UCSD-AML1 (cell line): ENCODE measurements around the gene ENAH.
"Not testable (repeated sequence)": the region's sequence is repeated elsewhere in the genome, so short reads cannot be mapped to it uniquely, and the experiment has no call there.

Experiments used
- DNase-seq: peaks from one replicate; lab custom pipeline; 2025; ENCODE audit not compliant: unreplicated experiment; lab: John Stamatoyannopoulos, UW

ENAH gene

GRCh38 chr1:225651376-225651871 lies 1.5 kb downstream of the ENAH start:
- DNase-seq = no peak

- no peak for DNase-seq
Observed at GRCh38 chr1:225650179-225650578, 2.7 kb downstream of the ENAH start.

- DNase-seq = no peak
Observed at GRCh38 chr1:225645194-225645895, 7.6 kb downstream of the ENAH start.

DNA sequence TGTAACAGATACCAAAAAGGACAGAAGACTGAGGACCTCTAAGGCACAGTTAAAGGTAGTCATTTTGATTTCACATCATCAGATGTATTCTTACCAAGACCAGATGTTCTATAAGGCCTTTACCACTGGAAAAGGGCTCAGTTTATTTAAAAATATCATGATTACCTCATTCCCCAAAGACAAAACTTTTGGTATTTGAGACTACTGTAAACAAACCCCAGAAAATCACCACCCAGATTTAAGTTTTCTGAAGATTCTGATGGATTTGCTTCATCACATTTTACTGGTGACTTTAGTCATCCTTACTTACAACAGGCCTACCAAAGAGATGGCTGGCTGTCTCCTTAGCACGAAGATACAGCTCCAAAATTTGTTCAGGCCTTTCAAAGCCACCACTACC lies 8.3 kb downstream of the ENAH start:
- no peak for DNase-seq

DNA sequence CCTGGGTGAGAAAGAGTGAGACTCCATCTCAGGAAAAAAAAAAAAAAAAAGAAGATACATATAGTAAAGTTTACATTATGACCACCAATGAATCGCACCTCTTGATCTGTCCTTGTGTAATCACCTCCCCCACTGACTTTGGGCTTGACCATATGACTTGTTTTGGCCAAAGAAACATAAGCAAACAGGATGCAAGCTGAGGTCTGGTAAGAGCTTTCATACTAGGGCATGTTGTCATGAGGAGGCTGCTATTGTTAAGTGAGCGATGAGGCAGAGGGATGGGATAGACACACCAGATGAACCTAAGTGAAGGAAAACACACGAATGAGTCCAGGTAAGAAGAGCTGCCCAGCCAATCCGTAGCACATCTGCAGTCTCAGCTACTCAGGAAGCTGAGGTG lies 10.7 kb downstream of the ENAH start:
- DNase-seq = no peak

DNA sequence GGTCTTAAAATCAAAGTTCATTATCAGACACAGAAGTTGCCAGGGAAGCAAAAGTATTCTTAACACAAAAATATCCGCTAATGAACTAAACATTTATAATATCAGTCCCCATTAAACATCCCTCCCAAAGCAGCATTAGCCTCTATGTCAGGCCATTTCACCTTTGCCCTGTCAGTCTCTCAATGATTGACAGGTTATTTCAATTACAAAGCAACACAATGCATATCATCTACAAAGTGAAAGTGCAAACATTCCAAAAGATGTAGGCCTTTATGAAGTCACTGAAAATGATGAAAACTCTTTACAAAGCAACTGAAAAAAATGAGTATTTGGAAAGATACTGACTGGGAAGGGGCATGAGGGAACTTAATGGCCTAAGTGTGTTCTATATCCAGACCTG lies 14.1 kb downstream of the ENAH start:
- DNase-seq = no peak

DNA sequence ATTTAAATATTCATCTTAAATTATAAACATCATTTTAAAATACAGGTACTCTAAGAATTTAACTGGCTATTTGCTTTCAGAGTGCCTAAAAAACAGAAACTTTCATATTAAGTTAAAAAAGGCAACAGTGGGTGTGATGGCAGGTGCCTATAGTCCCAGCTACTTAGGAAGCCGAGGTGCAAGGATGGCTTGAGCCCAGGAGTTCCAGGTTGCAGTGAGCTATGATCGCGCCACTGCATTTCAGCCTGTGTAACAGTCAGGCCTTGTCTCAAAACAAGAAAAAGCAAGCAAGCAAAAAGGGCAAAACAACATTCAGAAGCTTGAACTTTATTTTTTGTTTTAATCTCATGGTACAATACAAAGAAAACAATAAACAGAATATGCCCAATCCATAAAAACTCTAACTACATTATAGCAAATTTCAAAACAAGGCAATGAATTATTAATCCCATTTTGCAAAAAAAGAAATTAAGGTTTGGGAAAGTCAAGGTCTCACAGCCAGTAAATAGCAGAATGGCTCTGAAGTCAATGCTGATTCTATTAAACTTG lies 15.2 kb downstream of the ENAH start:
- no peak for DNase-seq

- not testable (repeated sequence) for DNase-seq
Observed at GRCh38 chr1:225636992-225637391, 15.9 kb downstream of the ENAH start.

DNA sequence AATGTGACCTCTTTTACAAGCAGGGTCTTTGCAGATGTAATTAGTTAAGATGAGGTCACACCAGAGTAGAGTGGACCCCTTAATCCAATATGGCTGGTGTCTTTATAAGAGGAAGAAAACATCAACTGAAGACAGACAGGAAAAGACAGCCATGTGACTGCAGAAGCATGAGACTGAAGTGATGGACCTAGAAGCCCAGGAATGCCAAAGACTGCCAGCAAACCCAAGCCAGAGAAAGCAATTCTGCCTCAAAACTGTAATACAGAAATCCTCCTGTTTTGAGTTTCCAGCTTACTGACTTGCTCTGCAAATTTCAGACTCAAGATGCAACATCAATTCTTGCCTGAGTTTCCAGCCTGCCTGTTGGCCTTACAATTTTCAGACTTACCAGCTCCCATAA lies 17.3 kb downstream of the ENAH start:
- no peak for DNase-seq

DNA sequence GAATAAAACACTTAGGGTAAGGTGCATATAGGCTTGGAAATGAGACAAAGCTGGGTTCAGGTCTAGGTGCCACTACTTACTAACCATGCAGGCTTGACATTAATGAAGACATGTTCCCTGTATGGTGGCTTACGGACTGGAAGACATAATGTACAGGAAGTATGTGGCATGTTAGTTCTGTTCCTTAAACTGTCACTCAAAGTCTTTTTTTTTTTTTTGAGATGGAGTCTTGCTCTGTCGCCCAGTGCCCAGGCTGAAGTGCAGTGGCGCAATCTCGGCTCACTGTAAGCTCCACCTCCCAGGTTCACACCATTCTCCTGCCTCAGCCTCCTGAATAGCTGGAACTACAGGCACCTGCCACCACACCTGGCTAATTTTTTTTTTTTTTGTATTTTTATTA lies 20.1 kb downstream of the ENAH start:
- not testable (repeated sequence) for DNase-seq

DNA sequence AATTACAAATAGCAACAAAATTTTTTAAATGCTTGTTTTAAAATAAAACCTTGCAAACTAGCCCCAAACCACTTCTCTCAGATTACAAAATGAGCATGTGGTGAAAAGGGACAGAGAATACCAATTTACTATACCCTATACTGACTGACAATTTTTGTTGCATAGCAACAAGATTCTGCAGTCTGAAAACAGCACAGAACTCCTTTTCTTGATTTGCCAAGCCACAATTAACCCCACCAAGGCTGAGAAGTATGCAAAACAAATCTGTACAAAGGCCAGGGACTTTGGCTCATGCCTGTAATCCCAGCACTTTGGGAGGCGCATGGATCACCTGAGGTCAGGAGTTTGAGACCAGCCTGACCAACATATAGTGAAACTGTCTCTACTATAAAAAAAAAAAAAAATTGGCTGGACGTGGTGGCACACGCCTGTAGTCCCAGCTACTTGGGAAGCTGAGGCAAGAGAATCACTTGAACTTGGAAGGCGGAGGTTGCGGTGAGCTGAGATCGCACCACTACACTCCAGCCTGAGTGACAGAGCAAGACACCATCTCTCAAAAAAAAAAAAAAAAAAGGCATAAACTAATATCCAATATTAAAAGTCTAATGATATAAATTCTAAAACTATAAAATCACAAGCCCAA lies 21.8 kb downstream of the ENAH start:
- no peak for DNase-seq

DNA sequence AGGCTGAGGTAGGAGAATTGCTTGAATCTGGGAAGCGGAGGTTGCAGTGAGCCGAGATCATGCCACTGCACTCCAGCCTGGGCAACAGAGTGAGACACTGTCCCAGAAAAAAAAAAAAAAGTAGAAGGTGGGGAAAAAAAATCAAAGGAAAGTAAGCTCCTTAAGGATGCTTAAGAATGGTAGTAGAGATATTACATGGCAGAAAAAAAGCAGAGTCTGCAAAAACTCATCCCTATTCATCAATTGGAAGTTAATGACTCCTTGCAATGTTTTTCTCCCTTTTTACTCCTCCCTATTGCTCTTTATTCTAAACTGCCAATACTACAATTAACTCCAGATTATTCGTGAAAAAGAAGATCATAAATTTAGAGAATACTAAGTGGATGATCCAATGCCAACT lies 23.4 kb downstream of the ENAH start:
- no peak for DNase-seq

GRCh38 chr1:225628794-225629193 lies 24.1 kb downstream of the ENAH start:
- DNase-seq = not testable (repeated sequence)

DNA sequence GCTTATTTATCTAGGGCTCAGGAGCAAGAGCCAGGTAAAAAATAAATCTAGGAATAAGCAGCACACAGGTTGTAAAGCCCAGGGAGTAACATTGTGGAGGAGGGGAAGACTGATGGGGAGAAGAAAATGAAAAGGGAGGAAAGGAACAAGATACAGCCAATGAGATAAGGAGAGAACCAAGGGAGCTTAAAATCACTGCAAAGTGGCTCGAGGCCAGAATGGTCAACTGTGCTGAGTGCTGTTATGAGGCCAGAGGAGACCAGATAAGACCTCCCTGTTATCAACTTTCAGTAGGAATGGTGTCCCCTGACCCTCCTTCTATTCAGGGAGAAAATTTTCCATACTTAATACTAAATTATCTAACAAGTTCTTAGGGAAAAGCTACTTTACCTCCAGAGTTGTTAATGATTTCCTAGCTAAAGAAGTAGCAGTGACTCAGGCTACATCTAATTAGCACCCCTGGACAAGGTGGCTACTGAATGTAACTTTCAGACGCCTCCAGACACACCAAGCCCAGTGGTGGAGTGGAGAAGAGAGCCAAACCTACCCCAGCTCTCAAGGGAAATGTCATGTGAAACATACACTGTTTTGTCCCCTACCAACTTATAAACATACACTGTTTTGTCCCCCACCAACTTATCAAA lies 25.5 kb downstream of the ENAH start:
- no peak for DNase-seq

GRCh38 chr1:225626698-225627097 lies 26.2 kb downstream of the ENAH start:
- DNase-seq = no peak

- DNase-seq = no peak
Observed at GRCh38 chr1:225617956-225618355, 35.0 kb downstream of the ENAH start.

DNA sequence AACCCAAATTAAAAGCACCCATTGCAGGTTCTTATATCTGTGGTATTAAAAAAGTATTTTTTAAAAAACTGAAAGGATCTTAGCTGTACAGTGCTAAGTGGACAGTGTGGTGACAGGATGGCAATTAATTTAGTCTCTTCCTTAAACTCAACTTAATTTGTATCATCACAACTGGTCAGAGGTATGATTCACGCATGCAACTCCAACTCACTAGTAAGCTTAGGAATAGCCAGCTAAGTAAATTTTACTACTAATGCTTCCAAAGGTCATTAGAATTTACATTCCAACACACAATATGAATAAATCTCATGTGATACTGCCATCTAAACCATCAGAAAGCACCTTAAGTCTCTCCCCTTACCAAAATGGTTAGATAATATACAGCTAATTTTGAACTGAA lies 35.4 kb downstream of the ENAH start:
- no peak for DNase-seq

- not testable (repeated sequence) for DNase-seq
Observed at GRCh38 chr1:225615403-225615790, 37.5 kb downstream of the ENAH start.

DNA sequence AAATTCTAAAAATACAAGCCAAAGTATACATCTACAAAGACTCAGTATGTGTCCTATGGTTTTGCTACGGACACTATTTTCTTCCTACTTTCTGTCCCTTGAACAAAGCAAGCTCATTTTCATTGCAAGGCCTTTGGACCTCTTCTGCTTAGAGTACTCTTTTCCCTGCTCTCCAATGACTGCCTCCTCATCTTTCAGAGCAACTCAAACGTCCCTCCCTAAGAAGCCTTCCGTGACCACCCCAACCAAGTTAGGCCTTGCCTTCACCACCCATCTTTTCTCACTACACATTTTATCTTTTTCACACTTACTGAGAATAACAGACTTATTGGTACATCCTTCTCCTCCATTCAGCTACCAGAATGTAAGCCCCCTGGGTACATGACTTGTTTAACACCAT lies 39.9 kb downstream of the ENAH start:
- no peak for DNase-seq

DNA sequence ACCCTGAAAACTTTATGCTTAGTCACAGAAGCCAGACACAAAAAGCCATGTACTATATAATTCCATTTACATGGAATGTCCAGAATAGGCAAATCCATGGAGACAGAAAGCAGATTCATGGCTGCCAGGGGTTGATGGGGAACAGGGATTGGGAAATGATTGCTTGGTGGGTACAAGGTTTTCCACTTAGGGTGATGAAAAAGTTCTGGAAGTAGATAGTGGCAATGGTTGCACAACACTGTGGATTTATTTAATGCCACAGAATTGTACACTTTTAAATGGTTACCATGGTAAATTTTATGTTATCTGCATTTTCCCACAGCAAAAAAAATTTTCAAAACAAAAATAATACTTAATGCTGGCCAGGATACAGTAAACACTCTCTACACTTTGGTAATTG lies 40.6 kb downstream of the ENAH start:
- no peak for DNase-seq

- no peak for DNase-seq
Observed at GRCh38 chr1:225611537-225612223, 41.2 kb downstream of the ENAH start.
